Astrocyte of the spinal cord (primary cell): Measurements from ENCODE around the gene DYRK1B.
A peak's percentile ranks its signal among the peaks of the same experiment; 100 is the strongest.

Source experiments
- DNase-seq: peaks from one replicate; pipeline ENCODE4 v3.0.0; 2011; ENCODE audit warnings: low read depth, low spot score
- H3K4me3 ChIP-seq: 2 replicates; pipeline ENCODE4 v1.5.1; 2011; ENCODE audit warnings: low read depth, mild to moderate bottlenecking, low read length, moderate library complexity
- CTCF ChIP-seq: IDR thresholded peaks from 2 replicates; pipeline ENCODE4 v1.5.1; 2012; ENCODE audit warnings: low read depth, mild to moderate bottlenecking, low read length, inconsistent platforms
- in situ Hi-C: cut with HindIII; loops from 2 replicates; pipeline ENCODE4 v1.10.0; 2017; ENCODE audit warnings: low sequenced_read_pairs

The DYRK1B gene

GRCh38 chr19:39837978-39838377 lies 4.0 kb upstream of the DYRK1B start:
- H3K4me3 ChIP-seq, result no peak overlapping the region
- TF ChIP-seq CTCF, result no peak
- in situ Hi-C loops, result no loop called here
- DNase-seq, result no peak

GRCh38 chr19:39834287-39834841 lies 402 bp upstream of the DYRK1B start:
- peak overlapping the region; percentile 94 for H3K4me3 ChIP-seq
- TF ChIP-seq CTCF, result no peak
- in situ Hi-C loops, result no loop called here
- DNase-seq, result no peak

- DNase-seq, result no peak
- in situ Hi-C loops, result no loop called here
- H3K4me3 ChIP-seq, result peak overlapping the region; percentile 94
- TF ChIP-seq CTCF, result no peak
Measured at GRCh38 chr19:39833160-39833463, 850 bp downstream of the DYRK1B start.

GRCh38 chr19:39832341-39833083 lies 1.4 kb downstream of the DYRK1B start:
- in situ Hi-C loops, result no loop called here
- TF ChIP-seq CTCF, result no peak
- no peak for DNase-seq
- H3K4me3 ChIP-seq, result peak overlapping the region; percentile 94

GRCh38 chr19:39831679-39832078 lies 2.3 kb downstream of the DYRK1B start:
- no peak for DNase-seq
- no peak overlapping the region for H3K4me3 ChIP-seq
- TF ChIP-seq CTCF, result no peak
- in situ Hi-C loops, result no loop called here

GRCh38 chr19:39830847-39831246 lies 3.1 kb downstream of the DYRK1B start:
- no peak overlapping the region for H3K4me3 ChIP-seq
- in situ Hi-C loops, result no loop called here
- DNase-seq, result no peak
- no peak for TF ChIP-seq CTCF
